H1 (cell line): Measurements from ENCODE around the gene UGT1A3.

Experiments used
- CREB1 ChIP-seq: IDR thresholded peaks from 2 replicates; pipeline ENCODE4 v1.6.1; 2012; ENCODE audit warnings: inconsistent platforms
- EZH2 ChIP-seq: fragments of 200-600 bp; sonication (generic); IDR thresholded peaks from 2 replicates; pipeline ENCODE4 v1.7.1; 2012; ENCODE audit warnings: low read depth, mild to moderate bottlenecking, moderate library complexity, low read length, inconsistent platforms; ENCODE audit not compliant: severe bottlenecking
- KDM1A ChIP-seq: fragments of 200-600, 300-600 bp; sonication (generic); IDR thresholded peaks from 2 replicates; pipeline ENCODE4 v1.7.1; 2016; ENCODE audit warnings: mild to moderate bottlenecking, low read length, borderline replicate concordance
- KDM5A ChIP-seq: fragments of 200-600 bp; IDR thresholded peaks from 2 replicates; pipeline ENCODE4 v1.7.1; 2012; ENCODE audit warnings: mild to moderate bottlenecking, low read length, inconsistent platforms, mixed read lengths
- POLR2A ChIP-seq, 2 experiments: IDR thresholded peaks; 1 replicate in 1 of 2; 2 replicates in 1 of 2; pipeline ENCODE4 v1.6.1; 2011; ENCODE audit warnings: low read depth in 2 of 2, low read length in 2 of 2, mild to moderate bottlenecking in 2 of 2; ENCODE audit errors: control extremely low read depth in 1 of 2
- RFX5 ChIP-seq: IDR thresholded peaks from 2 replicates; pipeline ENCODE4 v1.6.1; 2011; ENCODE audit warnings: low read depth, low read length, improper control_type of control experiment, borderline replicate concordance
- RNF2 ChIP-seq: fragments of 200-900, 300-1000 bp; sonication (generic); IDR thresholded peaks from 2 replicates; pipeline ENCODE4 v1.7.1; 2016; ENCODE audit warnings: borderline replicate concordance, low read depth, mild to moderate bottlenecking, antibody characterized with exemption, low read length; ENCODE audit not compliant: poor library complexity, severe bottlenecking; ENCODE audit errors: missing control alignments
- SIN3A ChIP-seq, 2 experiments: IDR thresholded peaks in 1 of 2; conservative IDR thresholded peaks in 1 of 2; 2 replicates each; pipeline ENCODE4 v1.6.1; 2011 to 2012; ENCODE audit warnings: low read length in 2 of 2, improper control_type of control experiment in 1 of 2, low read depth in 1 of 2, mild to moderate bottlenecking in 1 of 2
- TF ChIP-seq, protein P1 (sequence below), 3 experiments: IDR thresholded peaks; 1 replicate in 2 of 3; 2 replicates in 1 of 3; pipeline versions ENCODE4 v1.5.1 to v1.6.1; 2011; ENCODE audit warnings: low read length in 3 of 3, mild to moderate bottlenecking in 3 of 3, inconsistent platforms in 2 of 3, low read depth in 1 of 3, moderate library complexity in 1 of 3; ENCODE audit not compliant: insufficient read depth in 1 of 3; ENCODE audit errors: control extremely low read depth in 1 of 3

DNA sequence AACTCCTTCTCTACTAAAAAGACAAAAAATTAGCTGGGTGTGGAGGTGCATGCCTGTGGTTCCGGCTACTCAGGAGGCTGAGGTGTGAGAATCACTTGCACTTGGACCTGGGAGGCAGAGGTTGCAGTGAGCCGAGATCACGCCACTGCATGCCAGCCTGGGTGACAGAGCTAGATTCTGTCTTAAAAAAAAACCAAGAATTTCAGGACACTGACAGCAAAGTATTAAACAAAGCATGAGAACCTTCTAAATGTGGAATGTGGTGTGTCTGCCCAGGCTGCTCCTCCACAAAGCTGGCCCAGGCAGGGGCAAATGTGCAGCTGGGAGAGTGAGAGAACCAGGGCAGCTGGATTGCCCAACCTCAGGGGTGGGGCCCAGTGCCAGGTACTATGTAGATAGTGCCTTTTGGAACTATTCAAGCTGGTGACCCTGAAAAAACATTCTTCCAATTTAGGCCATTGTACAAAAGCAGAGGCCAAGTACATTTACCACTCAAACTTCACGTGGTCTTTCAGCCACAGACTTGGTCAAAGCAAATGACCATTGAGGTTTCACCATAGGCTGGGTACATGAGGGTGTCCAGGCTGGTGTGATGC lies 22.8 kb upstream of the UGT1A3 start:
- TF ChIP-seq, protein P1, sequence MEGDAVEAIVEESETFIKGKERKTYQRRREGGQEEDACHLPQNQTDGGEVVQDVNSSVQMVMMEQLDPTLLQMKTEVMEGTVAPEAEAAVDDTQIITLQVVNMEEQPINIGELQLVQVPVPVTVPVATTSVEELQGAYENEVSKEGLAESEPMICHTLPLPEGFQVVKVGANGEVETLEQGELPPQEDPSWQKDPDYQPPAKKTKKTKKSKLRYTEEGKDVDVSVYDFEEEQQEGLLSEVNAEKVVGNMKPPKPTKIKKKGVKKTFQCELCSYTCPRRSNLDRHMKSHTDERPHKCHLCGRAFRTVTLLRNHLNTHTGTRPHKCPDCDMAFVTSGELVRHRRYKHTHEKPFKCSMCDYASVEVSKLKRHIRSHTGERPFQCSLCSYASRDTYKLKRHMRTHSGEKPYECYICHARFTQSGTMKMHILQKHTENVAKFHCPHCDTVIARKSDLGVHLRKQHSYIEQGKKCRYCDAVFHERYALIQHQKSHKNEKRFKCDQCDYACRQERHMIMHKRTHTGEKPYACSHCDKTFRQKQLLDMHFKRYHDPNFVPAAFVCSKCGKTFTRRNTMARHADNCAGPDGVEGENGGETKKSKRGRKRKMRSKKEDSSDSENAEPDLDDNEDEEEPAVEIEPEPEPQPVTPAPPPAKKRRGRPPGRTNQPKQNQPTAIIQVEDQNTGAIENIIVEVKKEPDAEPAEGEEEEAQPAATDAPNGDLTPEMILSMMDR (IDR thresholded peaks at IDR 0.05; ENCODE audit: control extremely low read depth in 1 of 3, insufficient read depth in 1 of 3, low read depth in 1 of 3, low read length in 3 of 3): no peak
- TF ChIP-seq EZH2: no peak
- TF ChIP-seq POLR2A (IDR thresholded peaks at IDR 0.05; ENCODE audit: control extremely low read depth in 1 of 2, low read depth in 2 of 2, low read length in 2 of 2): no peak
- no peak for TF ChIP-seq KDM1A
- no peak for TF ChIP-seq RFX5
- no peak for TF ChIP-seq RNF2
- TF ChIP-seq KDM5A: no peak
- no peak for TF ChIP-seq CREB1
- no peak for TF ChIP-seq SIN3A (conservative IDR thresholded peaks at IDR 0.05 in 1 of 2, IDR thresholded peaks at IDR 0.05 in 1 of 2; ENCODE audit: low read depth in 1 of 2, low read length in 2 of 2)
